Dermis blood vessel endothelial cell (primary cell): Measurements from ENCODE around the gene FOXL3. TPM values are rescaled to one million over a fixed set of nuclear protein-coding genes. Genes with fewer than 3 reads are reported as not detected.

Experiments
- DNase-seq: peaks from one replicate; pipeline ENCODE4 v3.0.0; 2010
- total RNA-seq: library from RNA; depleted of rRNA; stranded (reverse); fragments of >200 nt; gene quantifications from 2 replicates; pipeline ENCODE4 v1.2.3, GENCODE V29; 2014

FOXL3 gene
- total RNA-seq, 1 donor from 2014 or later: not detected

DNA sequence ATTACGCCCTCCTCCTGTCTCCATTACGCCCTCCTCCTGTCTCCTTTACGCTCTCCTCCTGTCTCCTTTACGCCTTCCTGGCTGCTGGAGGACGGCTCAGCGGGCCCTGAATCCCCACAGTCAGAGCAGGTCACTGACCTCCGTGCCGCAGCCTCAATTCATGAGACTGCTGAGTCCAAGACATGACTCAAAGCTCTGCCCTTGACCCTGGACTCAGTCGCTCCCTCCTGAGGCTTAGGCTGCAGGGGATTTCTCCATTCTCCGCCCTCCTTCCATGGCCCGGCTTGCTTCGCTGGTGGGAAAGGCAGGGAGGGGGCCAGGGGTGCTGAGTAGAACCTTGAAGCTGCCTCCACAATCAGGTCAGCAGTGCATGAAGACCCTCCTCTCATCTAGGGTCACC is 21.0 kb upstream of the FOXL3 start:
- DNase-seq: no peak

DNA sequence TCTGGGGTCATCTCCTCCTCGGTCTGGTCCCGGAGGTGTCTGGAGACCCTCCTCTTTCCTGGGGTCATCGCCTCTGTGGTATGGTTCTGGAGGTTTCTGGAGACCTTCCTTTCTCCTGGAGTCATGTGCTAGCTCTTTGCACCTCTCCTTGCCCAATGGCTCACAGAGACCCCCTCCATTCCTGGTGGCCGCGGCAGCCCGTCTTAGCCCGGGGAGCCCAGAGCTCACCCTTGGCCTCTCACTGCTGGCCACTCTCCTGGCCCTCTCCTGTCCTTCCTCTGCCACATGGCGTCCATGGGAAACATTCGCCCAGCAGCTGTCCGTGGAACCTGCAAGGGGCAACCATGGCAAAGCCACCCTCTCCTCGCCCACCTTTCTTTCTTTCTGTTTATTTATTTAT is 20.2 kb upstream of the FOXL3 start:
- DNase-seq: no peak

DNA sequence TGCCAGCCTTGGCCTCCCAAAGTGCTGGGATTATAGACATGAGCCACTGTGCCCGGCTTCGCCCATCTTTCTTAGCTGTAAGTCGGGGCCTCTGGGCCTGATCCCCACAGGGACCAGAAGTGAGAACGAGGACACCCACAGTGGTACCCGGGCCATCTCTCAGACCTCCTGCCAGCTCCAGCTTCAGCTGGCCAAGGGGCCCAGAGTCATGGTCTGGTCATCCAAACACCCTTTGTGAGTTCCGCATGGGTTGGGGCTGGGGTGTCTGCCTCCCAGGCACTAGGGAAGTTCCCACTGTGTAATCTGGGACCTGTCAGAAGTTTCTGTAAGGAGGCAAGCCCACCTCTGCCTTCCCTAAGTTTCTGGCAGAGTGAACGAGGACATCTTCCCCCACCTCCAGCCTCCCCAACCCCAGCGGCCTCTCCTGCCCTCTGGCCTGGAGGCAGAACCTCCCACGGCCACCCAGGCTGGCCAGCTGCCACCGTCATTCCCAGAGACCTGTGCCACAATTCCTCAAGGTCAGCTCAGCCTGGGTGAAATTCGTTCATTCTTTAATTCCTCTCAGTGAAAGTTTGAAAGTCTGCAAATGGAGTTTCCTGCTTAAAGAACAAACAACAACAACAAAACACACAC is 19.5 kb upstream of the FOXL3 start:
- DNase-seq: no peak

DNA sequence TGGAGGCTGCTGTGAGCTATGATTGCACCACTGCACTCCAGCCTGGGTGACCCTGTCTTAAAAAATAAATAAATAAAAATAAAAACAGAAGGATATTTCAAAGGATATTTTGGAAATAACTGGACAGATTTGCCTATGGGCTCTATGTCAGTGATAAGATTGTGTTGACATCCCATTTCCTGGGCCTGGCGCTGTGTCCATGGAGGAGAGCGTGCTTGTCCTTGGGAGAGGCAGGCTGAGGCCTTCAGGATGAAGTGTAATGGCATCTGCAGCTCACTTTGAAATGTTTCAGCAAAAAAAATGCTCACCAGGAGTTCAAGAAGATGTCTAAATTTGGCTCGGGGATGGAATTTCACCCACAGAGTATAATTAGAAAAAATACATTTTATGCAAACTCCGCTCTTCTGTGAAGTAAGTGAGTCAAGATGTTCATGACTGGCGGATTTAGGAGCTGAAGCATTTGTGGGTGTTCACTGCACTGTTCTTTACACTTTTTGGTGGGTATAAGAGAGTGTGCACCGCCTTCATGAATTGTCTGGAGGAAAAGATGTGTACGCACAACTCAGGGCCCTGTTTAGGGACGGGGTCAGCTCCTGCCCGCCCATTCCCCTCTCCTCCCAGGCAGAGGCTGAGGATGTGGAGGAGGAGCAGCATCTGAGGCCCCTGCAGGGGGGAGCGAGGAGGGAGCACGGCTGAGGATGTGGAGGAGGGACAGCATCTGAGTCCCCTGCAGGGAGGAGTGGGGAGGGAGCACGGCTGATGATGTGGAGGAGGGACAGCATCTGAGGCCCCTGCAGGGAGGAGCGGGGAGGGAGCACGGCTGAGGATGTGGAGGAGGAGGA is 18.5 kb upstream of the FOXL3 start:
- DNase-seq: no peak

DNA sequence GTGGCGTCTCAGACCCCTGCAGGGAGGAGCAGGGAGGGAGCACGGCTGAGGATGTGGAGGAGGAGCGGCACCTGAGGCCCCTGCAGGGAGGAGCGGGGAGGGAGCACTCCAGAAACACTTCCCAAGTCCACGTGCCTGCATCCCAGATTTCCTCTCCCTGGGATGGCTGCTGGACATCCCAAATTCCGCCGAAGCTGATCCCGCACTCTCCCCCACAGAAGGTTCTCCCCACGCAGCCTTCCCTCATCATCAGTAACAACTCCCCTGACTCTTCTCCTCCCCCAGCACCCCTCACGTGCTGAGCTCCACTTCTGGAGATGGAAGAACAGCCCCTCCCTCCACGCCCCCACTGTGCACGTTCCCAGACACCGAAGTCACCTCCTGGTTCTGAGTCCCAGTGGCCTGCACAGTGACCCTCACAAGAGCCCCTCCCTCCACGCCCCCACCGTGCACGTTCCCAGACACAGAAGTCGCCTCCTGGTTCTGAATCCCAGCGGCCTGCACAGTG is 17.8 kb upstream of the FOXL3 start:
- DNase-seq: no peak

DNA sequence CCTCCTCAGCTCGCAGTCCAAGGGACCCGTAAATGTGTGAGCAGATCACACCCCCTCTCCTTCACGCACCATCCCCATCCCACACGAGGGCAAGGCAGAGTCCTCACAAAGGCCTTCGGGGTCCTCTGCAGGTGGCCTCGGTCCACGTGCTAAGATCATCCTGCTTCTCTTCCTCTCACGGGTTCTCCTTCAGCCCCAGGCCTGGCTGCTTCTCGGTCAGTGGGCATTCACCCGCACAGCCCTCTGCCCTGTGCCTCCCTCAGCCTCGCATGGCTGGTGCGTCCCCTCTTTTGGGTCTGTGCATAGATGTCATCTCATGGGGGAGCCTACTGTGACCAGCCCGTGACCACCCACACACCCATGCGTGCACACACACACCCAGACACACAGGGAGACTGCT is 17.3 kb upstream of the FOXL3 start:
- DNase-seq: no peak

DNA sequence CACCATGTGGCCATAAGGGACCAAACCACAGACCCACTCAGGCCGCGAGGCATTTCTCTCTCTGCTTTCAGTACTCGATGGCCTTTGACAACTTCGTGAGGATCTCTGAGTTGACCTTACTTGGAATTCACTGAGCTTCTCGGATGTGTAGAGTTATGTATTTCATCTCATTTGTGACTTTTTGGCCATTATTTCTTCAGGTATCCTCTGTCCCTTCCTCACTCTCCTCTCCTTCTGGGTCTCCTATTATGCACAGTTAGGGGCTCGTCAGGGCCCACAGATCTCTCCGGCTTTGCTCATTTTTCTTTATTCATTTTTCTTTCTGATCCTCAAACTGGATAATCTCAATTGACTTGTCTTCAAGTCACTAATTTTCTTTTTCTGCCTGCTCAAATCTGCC is 16.6 kb upstream of the FOXL3 start:
- no peak for DNase-seq

DNA sequence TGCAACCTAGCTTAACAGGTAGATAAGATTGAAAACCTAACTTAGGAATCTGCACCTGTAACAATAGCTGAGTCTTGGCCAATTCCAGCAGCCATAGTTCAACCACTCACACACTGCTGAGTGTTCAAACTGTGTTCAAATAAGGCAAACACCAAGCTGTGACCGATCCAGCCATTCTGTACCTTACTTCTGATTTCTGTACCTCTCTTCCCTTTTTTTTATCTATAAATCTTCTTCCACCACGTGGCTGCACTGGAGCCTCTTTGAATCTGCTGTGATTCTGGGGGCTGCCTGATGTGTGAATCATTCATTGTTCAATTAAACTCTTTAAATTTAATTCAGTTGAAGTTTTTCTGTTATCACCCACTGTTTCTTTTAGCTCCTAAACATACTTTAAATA is 15.7 kb upstream of the FOXL3 start:
- no peak for DNase-seq

DNA sequence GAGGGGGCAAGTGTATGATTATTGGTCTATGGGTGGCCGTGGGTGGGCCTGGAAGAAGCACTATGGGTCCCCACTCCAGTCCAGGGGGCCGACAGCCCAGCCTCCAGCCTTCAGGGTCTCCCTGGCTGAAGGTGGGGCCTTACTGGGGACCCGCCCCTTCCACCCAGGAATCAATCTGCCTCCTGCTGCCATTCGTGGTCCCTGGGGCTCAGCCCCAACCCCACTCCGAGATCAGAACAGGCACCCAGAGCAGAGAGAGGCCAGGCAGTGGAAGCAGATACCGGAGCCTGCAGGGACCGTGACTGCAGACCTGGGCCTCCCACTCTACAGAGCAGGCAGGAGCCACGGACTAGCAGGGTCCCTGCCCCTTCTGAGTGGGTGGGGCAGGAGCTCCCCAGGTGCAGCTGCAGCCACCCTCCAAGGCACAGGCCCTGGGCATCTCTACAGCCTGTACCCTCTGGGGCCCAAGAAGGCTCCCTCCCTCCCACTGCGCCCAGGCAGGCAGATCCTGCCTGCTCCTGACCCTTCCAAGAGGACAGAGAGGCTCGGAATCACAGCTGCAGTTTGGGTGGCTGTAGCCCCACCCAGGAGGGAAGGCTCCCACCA is 13.6 kb upstream of the FOXL3 start:
- no peak for DNase-seq

DNA sequence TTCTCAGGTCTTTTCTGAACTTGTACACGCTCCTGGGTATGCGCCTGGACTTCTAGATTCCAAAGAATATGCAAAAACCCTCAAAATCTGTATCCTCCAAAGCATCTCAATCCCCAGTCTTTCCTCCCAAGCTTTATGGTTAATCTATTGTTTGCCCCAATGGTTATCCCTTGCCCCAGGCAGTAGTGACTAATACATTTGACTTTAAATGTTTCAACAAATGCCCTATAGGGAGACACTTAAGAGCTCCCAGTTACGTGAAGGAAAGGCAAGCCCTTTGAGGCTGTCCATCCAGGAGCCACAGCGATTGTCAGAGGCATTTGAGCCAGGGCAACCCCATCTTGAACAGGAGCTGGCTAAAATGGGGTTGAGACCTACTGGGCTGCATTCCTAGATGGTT is 12.7 kb upstream of the FOXL3 start:
- DNase-seq: no peak

DNA sequence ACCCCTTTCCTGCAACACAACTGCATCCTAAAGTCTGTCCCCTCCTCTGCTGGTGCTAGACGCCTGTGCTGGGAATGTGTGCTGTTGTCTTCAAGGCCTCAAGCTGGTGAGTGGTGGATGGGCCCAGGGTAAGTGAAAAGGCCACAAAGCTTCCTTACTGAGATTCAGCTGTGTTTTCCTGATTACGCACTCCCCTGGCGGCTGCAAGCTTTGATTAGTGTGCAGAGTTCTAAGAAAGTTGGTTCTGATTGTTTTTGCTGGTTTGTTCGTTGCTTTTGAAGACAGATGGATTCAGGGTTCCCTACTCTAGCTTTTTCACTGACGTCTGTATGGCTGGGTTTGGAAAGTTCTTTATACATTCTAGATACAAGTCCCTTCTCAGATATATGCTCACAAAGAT is 11.9 kb upstream of the FOXL3 start:
- DNase-seq: no peak

DNA sequence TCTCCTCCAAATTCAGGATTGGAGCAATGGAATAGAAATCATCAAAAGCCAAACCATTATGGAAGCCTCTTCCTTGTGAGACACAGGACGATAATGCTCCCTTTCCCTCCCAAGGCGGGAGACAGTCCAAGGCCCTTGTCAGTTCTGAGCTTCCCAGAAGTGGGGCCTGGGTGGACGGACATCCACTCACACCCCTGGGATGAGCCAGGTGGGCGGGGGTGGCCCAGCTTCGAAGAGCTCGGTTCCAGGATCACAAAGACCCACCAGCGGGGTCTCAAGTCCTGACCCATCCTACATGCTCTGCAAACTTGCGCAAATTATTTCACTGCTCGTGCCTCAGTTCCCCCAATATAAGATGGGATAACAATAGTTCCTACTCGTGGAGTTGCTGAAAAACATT is 10.1 kb upstream of the FOXL3 start:
- no peak for DNase-seq

DNA sequence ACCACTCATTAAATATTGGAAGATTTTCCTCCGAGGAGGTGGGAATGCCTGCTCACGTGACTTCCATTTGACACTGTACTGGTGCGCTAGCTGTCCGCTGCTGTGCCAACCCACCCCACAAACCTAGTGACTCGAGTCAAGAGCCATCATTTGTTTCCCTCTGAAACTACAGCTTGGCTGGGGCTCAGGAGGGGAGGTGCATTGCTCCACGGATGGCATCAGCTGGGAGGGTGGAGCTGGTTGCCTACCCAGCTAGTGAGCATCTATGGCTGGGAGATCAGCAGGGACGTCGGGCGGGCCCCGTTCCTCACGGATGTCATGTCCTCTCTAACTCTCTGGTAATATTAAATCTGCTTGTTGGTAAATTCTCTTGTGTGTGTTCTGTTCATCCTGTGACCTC is 9.5 kb upstream of the FOXL3 start:
- DNase-seq: no peak

DNA sequence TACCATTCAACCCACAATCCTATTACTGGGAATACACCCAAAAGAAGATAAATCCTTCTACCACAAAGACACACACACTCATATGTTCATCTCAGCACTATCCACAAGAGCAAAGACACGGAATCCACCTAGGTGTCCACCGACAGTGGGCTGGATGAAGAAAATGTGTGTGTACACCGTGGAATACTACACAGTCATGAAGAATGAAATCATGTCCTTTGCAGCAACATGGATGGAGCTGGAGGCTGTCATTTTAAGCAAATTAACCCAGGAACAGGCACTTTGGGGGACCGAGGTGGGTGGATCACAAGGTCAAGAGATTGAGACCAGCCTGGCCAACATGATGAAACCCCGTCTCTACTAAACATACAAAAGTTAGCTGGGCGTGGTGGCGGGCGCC is 8.3 kb upstream of the FOXL3 start:
- DNase-seq: no peak

DNA sequence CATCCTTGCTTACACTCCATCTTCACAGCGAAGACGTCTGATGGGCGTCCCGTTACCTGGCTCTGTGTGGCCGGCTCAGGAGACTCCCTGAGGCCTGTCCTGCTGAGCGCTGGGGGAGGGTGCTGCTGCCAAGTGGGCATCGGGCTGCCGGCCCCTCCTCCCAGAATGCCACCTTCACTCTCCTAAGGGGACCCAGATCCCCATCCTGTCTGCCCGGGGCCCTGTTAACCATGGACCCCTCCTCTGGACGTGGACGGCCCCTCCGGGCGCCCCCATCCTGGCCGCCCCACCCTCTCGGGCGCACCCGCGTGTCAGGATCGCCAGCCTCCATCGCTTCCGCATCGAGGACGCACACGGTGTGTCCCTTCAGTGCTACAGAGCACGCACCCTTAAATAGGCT is 7.3 kb upstream of the FOXL3 start:
- DNase-seq: no peak

DNA sequence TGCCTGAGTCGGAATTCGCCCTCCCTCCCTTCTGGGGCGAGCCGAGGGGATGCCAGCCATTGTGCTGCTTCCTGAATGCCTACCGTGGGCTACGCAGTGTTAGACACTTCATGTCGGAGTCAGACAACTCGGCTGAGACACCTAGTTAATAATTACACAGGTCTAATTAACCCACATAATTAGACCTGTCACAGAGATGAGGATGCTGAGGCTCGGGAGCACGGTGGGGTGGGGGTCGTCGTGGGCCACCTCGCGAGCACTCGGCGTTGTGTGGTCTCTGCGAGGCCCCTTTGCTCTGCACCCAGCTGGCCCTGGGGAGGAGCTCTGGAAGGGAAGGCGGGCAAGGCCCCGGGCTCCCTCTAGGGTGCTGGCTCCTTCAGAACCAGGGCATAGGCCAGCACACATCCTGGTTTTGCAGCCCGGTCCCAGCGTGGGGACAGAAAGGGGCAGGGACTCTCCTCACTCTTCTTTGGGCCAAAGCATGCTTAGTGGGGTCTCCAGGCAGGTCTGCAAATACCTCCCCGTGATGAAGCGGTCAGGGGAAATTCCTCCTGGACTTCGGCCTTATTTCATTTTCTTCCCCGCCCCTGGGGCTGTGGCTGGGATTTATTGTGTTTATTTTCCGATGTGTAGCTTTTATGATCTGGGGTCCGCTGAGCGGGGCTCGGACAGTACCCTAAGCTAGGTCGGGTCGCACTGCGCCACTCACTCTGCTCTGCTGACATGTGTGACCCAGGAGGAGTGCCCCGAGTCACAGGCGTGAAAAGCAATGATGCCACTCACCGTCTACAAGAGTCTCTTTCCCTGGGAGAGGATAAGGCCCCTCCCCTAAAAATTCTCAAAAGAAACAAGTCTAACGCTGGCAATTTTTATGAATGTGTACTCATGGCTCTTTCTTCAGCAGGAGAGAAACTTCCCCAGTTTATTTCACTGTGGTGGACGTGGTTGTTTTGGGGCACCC is 4.9 kb upstream of the FOXL3 start:
- no peak for DNase-seq

DNA sequence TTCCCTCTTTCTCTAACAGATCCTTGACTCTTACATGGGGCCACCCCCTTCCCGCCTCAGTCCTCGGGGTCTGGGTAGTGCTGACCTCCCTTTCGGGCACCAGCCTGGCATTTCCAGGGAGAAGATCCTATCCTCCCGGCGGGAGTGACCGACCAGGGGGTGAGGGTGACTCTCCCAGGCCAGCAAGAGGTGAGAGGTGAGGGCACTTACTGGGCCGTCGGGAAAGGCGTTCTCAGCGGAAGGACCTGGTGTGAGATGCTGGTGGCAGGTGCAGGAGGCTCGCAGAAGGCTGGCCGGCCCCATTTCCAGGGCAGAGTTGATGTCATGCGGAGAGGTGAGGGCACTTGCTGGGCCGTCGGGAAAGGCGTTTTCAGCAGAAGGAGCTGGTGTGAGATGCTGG is 4.2 kb upstream of the FOXL3 start:
- no peak for DNase-seq

DNA sequence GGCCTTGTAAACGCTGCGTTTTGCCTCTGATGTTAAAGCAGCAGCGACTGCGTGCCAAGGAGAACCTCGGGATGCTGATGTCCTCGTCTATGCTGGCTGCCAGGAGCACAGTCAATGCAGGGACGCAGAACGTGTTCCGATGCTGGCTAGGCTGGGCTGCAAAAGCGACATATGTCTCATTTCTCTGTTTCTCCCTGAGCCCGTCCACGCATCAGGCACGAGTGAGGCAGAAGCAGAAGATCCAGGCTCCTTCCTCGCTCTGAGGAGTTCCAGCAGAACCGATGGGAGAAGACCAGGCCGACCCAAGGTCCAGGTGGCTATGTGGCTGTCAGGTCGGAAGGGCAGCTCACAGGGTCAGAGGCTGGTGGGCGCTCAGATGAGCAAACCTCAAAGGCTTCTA is 3.7 kb upstream of the FOXL3 start:
- no peak for DNase-seq

DNA sequence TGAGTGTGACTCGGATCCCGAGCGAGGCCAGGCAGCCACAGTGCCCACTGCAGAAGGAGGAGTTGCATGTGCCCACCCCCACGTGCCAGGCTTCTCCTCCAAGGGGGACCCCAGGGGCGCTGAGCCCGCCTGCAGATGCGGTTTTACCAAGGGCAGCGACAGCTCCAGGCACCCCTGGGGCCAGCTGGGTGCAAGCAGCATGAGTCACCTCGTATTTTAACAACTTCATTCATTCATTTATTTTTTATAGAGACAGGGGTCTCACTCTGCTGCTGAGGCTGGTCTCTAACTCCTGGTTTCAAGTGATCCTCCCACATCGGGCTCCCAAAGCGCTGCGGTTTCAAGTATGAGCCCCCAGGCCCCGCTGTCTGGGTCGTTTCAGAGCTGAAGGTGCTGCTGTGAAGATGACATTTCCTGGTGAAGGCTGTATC is 1.3 kb upstream of the FOXL3 start:
- no peak for DNase-seq

DNA sequence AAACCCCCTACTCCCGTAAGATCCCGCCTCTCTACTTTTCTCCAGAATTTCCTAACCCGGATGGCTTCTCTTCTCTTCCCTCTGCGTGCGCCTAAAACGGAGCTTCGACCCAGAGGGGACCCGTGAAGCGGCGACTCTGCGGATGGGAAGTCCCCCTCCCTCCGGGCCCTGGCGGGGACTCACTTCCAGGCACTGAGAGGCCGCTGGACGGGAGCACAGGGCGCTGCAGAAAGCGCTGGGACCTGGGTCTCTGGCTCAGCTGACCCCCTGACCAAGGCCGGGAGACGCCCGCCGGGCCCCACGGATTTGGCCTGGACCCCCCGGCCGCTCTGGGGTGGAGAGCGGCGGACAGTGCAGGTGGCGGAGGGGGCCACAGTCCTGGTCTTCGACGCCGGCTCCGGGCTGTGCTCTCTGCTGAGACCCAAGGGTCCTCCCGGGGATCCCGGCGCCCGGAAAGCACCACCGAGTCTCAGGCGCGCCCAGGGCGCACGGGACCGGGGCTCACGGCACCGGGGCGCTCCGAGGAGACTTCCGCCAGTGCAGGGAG is 688 bp upstream of the FOXL3 start:
- DNase-seq: no peak

DNA sequence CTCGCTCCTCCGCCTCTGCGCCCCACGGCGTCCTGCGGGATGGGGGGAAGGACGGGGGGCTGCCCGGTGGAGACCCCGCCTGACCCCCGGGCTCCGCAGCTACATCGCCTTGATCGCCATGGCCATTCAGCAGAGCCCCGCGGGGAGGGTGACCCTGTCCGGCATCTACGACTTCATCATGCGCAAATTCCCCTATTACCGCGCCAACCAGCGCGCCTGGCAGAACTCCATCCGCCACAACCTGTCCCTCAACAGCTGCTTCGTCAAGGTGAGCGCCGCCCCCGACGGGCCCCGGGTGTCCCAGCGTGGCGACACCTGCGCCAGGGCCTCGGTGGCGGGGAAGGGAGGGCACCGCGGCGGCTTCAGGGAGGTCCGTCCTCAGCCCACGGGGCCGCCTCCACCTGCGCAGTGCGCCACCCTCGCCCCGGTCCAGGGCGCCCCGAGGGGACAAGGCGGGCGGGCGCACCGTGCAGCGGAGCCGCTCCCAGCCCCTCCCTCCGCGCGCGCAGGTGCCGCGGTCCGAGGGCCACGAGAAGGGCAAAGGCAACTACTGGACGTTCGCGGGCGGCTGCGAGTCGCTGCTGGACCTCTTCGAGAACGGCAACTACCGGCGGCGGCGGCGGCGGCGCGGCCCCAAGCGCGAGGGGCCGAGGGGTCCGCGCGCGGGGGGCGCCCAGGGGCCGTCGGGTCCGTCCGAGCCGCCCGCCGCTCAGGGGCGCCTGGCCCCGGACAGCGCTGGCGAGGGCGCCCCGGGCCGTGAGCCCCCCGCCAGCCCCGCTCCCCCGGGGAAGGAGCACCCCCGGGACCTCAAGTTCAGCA is 793 bp downstream of the FOXL3 start:
- DNase-seq: no peak
